A549 (cell line): Measurements from ENCODE around the gene FAM118A.

Experiments
- CEBPB ChIP-seq, 2 experiments: fragments of >200 bp in 1 of 2; sonication (Bioruptor Twin) in 1 of 2; formaldehyde crosslinking in 1 of 2; IDR thresholded peaks; 2 replicates each; pipeline ENCODE4 v1.6.1; 2012 to 2016
- EP300 ChIP-seq, 2 experiments: fragments of >200 bp; sonication (Bioruptor Twin); formaldehyde crosslinking; IDR thresholded peaks; 2 replicates in 1 of 2; 3 replicates in 1 of 2; pipeline ENCODE4 v1.6.1; 2016 to 2017
- KDM5A ChIP-seq: fragments of 200-600 bp; sonication (generic); IDR thresholded peaks from 2 replicates; pipeline ENCODE4 v1.6.1; 2016; ENCODE audit warnings: antibody characterized with exemption, mild to moderate bottlenecking
- RAD21 ChIP-seq, 2 experiments: fragments of >200 bp in 1 of 2; sonication (Bioruptor Twin) in 1 of 2; formaldehyde crosslinking in 1 of 2; IDR thresholded peaks in 1 of 2; conservative IDR thresholded peaks in 1 of 2; 2 replicates in 1 of 2; 3 replicates in 1 of 2; pipeline ENCODE4 v1.6.1; 2012 to 2018; ENCODE audit warnings: inconsistent platforms in 1 of 2
- TF ChIP-seq, protein P1 (sequence below): fragments of 150-350 bp; IDR thresholded peaks from 2 replicates; pipeline ENCODE4 v1.6.1; 2014; ENCODE audit warnings: low read depth, mild to moderate bottlenecking, low read length
- TF ChIP-seq, protein P2 (sequence below): fragments of >200 bp; sonication (Bioruptor Twin); formaldehyde crosslinking; IDR thresholded peaks from 3 replicates; pipeline ENCODE4 v1.5.1; 2016

DNA sequence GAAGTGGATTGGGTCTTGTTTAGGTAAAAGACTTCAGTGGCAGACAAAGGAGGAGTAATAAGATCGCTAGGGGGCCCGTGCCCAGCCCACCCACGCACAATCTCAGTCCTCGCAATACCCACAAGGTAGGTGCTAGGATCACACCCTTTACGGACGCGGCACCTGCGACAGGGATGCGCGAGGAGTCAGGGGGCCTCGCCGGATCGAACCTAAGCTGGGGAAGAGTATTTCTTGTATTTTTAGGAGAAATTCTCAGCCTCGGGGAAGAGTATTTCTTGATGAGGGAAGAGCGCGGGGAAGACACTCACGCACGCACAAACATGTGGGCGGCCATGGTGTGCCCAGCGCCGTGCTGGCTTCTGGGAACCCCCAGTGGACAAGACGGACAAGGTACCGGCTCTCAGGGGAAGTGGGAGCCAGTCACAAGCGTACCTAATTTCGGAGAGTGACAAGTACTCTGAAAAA is 745 bp upstream of the FAM118A start:
- TF ChIP-seq, protein P1, sequence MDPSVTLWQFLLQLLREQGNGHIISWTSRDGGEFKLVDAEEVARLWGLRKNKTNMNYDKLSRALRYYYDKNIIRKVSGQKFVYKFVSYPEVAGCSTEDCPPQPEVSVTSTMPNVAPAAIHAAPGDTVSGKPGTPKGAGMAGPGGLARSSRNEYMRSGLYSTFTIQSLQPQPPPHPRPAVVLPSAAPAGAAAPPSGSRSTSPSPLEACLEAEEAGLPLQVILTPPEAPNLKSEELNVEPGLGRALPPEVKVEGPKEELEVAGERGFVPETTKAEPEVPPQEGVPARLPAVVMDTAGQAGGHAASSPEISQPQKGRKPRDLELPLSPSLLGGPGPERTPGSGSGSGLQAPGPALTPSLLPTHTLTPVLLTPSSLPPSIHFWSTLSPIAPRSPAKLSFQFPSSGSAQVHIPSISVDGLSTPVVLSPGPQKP = no peak
- TF ChIP-seq, protein P2, sequence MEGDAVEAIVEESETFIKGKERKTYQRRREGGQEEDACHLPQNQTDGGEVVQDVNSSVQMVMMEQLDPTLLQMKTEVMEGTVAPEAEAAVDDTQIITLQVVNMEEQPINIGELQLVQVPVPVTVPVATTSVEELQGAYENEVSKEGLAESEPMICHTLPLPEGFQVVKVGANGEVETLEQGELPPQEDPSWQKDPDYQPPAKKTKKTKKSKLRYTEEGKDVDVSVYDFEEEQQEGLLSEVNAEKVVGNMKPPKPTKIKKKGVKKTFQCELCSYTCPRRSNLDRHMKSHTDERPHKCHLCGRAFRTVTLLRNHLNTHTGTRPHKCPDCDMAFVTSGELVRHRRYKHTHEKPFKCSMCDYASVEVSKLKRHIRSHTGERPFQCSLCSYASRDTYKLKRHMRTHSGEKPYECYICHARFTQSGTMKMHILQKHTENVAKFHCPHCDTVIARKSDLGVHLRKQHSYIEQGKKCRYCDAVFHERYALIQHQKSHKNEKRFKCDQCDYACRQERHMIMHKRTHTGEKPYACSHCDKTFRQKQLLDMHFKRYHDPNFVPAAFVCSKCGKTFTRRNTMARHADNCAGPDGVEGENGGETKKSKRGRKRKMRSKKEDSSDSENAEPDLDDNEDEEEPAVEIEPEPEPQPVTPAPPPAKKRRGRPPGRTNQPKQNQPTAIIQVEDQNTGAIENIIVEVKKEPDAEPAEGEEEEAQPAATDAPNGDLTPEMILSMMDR = no peak
- TF ChIP-seq CEBPB (IDR thresholded peaks at IDR 0.05) = no peak
- TF ChIP-seq EP300 (IDR thresholded peaks at IDR 0.05) = no peak
- no peak for TF ChIP-seq KDM5A
- TF ChIP-seq RAD21 (conservative IDR thresholded peaks at IDR 0.05 in 1 of 2, IDR thresholded peaks at IDR 0.05 in 1 of 2) = no peak
